Keratinocyte (primary cell): ENCODE data around the gene PCMTD2. TPM values are rescaled to one million over a fixed set of nuclear protein-coding genes. Genes with fewer than 3 reads are reported as not detected.

Source experiments
- DNase-seq: peaks from one replicate; pipeline ENCODE4 v3.0.0-alpha.2; 2011; ENCODE audit warnings: low read depth, missing footprints, low spot score
- FAIRE-seq: peaks from 2 replicates; lab custom pipeline; 2011; peaks lifted over from hg19 to GRCh38; lab: Jason Lieb, UNC
- H2AFZ ChIP-seq: 2 replicates; pipeline ENCODE4 v1.6.0; 2012; ENCODE audit warnings: low read length, control low read depth, inconsistent platforms; ENCODE audit not compliant: control insufficient read depth
- H3K27ac ChIP-seq: 2 replicates; pipeline ENCODE4 v1.5.1; 2011; ENCODE audit warnings: low read length; ENCODE audit not compliant: control insufficient read depth, insufficient read depth
- H3K27me3 ChIP-seq: 3 replicates; pipeline ENCODE4 v1.6.0; 2011; ENCODE audit warnings: low read length; ENCODE audit not compliant: control insufficient read depth, insufficient read depth; ENCODE audit errors: extremely low read depth
- H3K36me3 ChIP-seq, 2 experiments: 2 replicates in 1 of 2; 3 replicates in 1 of 2; pipeline ENCODE4 v1.5.1; 2011; ENCODE audit warnings: low read length in 2 of 2, mild to moderate bottlenecking in 1 of 2; ENCODE audit not compliant: control insufficient read depth in 2 of 2, insufficient read depth in 2 of 2; ENCODE audit errors: extremely low read depth in 1 of 2
- H3K4me1 ChIP-seq: 3 replicates; pipeline ENCODE4 v1.5.1; 2011; ENCODE audit warnings: low read length; ENCODE audit not compliant: control insufficient read depth, insufficient read depth; ENCODE audit errors: extremely low read depth
- H3K4me2 ChIP-seq: 3 replicates; pipeline ENCODE4 v1.6.0; 2011; ENCODE audit warnings: low read depth, low read length; ENCODE audit not compliant: control insufficient read depth, insufficient read depth; ENCODE audit errors: extremely low read depth
- H3K4me3 ChIP-seq, 3 experiments: fragments of 200-600 bp in 1 of 3; sonication (generic) in 1 of 3; 2 replicates in 2 of 3; 3 replicates in 1 of 3; pipeline ENCODE4 v1.5.1; 2011 to 2016; ENCODE audit warnings: low read length in 3 of 3, mild to moderate bottlenecking in 3 of 3, control low read depth in 2 of 3, inconsistent platforms in 1 of 3, low read depth in 1 of 3, mixed read lengths in 1 of 3, mixed run types in 1 of 3, moderate library complexity in 1 of 3; ENCODE audit not compliant: control insufficient read depth in 2 of 3, insufficient read depth in 2 of 3; ENCODE audit errors: extremely low read depth in 1 of 3
- H3K79me2 ChIP-seq: 2 replicates; pipeline ENCODE4 v1.6.0; 2012; ENCODE audit warnings: low read length; ENCODE audit not compliant: control insufficient read depth, insufficient read depth
- H3K9ac ChIP-seq: 3 replicates; pipeline ENCODE4 v1.6.0; 2011; ENCODE audit warnings: low read length; ENCODE audit not compliant: control insufficient read depth, insufficient read depth; ENCODE audit errors: extremely low read depth
- H3K9me1 ChIP-seq: 3 replicates; pipeline ENCODE4 v1.6.0; 2011; ENCODE audit warnings: low read length; ENCODE audit not compliant: control insufficient read depth, insufficient read depth; ENCODE audit errors: extremely low read depth
- H3K9me3 ChIP-seq: 2 replicates; pipeline ENCODE4 v1.5.1; 2012; ENCODE audit warnings: low read depth, low read length; ENCODE audit not compliant: control insufficient read depth
- H4K20me1 ChIP-seq: 3 replicates; pipeline ENCODE4 v1.6.0; 2011; ENCODE audit warnings: low read length; ENCODE audit not compliant: control insufficient read depth, insufficient read depth; ENCODE audit errors: extremely low read depth
- CTCF ChIP-seq, 3 experiments: IDR thresholded peaks in 1 of 3; conservative IDR thresholded peaks in 1 of 3; optimal IDR thresholded peaks in 1 of 3; 2 replicates in 2 of 3; 3 replicates in 1 of 3; pipeline versions ENCODE3 to v1.5.1; 2011; ENCODE audit warnings: low read length in 3 of 3, mild to moderate bottlenecking in 3 of 3, moderate library complexity in 2 of 3, control low read depth in 1 of 3, inconsistent platforms in 1 of 3; ENCODE audit not compliant: insufficient read depth in 2 of 3; ENCODE audit errors: extremely low read depth in 1 of 3
- EZH2 ChIP-seq: IDR thresholded peaks from one replicate; pipeline ENCODE4 v1.6.1; 2012; ENCODE audit warnings: inconsistent platforms, mild to moderate bottlenecking, low read length, moderate library complexity
- dilution Hi-C: fragments of 300-500 bp; cut with MboI; formaldehyde crosslinking; loops from one replicate; pipeline ENCODE4 v1.7.0; 2020; ENCODE audit warnings: low sequenced_read_pairs; ENCODE audit not compliant: extremely low pct_ligation_motif_present
- polyA plus RNA-seq, 5 experiments: library from polyadenylated mRNA; depleted of rRNA in 3 of 5; stranded (reverse) in 3 of 5; stranded (forward) in 1 of 5; unstranded in 1 of 5; fragments of >200 nt; gene quantifications; 1 replicate in 1 of 5; 2 replicates in 3 of 5; 3 replicates in 1 of 5; pipeline versions ENCODE4 v1.2.1 to v1.2.3, GENCODE V29; 2011 to 2012; ENCODE audit warnings: missing spikeins in 2 of 5, low read depth in 1 of 5, low replicate concordance in 1 of 5

Gene PCMTD2
- polyA plus RNA-seq, 1 donor (not counting 4 experiments of a cell fraction or from before 2014, with no cell fraction given) = 25.8 TPM

- no peak overlapping the region for H3K27ac ChIP-seq
- FAIRE-seq (no peak), DNase-seq (no peak)
- no peaks in the 10 kb centered on the region for H3K36me3 ChIP-seq
- peaks cover 20% of the 10 kb centered on the region for H3K27me3 ChIP-seq
- H4K20me1 ChIP-seq = no peaks in the 10 kb centered on the region
- no peaks in the 10 kb centered on the region for H3K79me2 ChIP-seq
- no peak overlapping the region for H3K4me2 ChIP-seq
- peaks cover 37% of the 10 kb centered on the region for H3K4me1 ChIP-seq
- TF ChIP-seq CTCF (optimal IDR thresholded peaks at IDR 0.05 in 1 of 3, IDR thresholded peaks at IDR 0.05 in 1 of 3, conservative IDR thresholded peaks at IDR 0.05 in 1 of 3; ENCODE audit: extremely low read depth in 1 of 3, insufficient read depth in 2 of 3, low read length in 3 of 3) (no peak), EZH2 (no peak)
- H3K4me3 ChIP-seq = no peak overlapping the region
- dilution Hi-C loops = no loop called here
- H3K9me1 ChIP-seq = no peaks in the 10 kb centered on the region
- no peak overlapping the region for H3K9ac ChIP-seq
- no peaks in the 10 kb centered on the region for H3K9me3 ChIP-seq
- H2AFZ ChIP-seq = no peak overlapping the region
Measured at GRCh38 chr20:64216910-64217309, 38.6 kb upstream of the PCMTD2 start.

GRCh38 chr20:64217539-64218221, 37.9 kb upstream of the PCMTD2 start:
- H4K20me1 ChIP-seq = no peaks in the 10 kb centered on the region
- no peaks in the 10 kb centered on the region for H3K9me1 ChIP-seq
- TF ChIP-seq CTCF (optimal IDR thresholded peaks at IDR 0.05 in 1 of 3, IDR thresholded peaks at IDR 0.05 in 1 of 3, conservative IDR thresholded peaks at IDR 0.05 in 1 of 3; ENCODE audit: extremely low read depth in 1 of 3, insufficient read depth in 2 of 3, low read length in 3 of 3) (no peak), EZH2 (no peak)
- peaks cover 44% of the 10 kb centered on the region for H3K4me1 ChIP-seq
- H3K4me2 ChIP-seq = peak overlapping the region; percentile 25
- peak; percentile 75 for FAIRE-seq
- H2AFZ ChIP-seq = no peak overlapping the region
- H3K9me3 ChIP-seq = no peaks in the 10 kb centered on the region
- H3K79me2 ChIP-seq = no peaks in the 10 kb centered on the region
- no peak overlapping the region for H3K4me3 ChIP-seq
- no peak overlapping the region for H3K27ac ChIP-seq
- no peaks in the 10 kb centered on the region for H3K36me3 ChIP-seq
- H3K27me3 ChIP-seq = peaks cover 19% of the 10 kb centered on the region
- no peak for DNase-seq
- dilution Hi-C loops = no loop called here
- H3K9ac ChIP-seq = no peak overlapping the region
